T-helper 2 cell (primary cell): Measurements from ENCODE around the gene NMNAT1.
"Not testable (repeated sequence)": the region's sequence is repeated elsewhere in the genome, so short reads cannot be mapped to it uniquely, and the experiment has no call there.

ENCODE experiments used
- DNase-seq, 5 experiments: peaks; one replicate each; pipeline versions ENCODE4 v3.0.0 to v3.0.0-alpha.2; 2012 to 2022
- total RNA-seq, 2 donors: gene quantifications; one replicate each; lab custom pipeline; 2026; lab: John Stamatoyannopoulos, UW

The NMNAT1 gene
- 2.2 to 7.0 reads per million in 2 donors for total RNA-seq

DNA sequence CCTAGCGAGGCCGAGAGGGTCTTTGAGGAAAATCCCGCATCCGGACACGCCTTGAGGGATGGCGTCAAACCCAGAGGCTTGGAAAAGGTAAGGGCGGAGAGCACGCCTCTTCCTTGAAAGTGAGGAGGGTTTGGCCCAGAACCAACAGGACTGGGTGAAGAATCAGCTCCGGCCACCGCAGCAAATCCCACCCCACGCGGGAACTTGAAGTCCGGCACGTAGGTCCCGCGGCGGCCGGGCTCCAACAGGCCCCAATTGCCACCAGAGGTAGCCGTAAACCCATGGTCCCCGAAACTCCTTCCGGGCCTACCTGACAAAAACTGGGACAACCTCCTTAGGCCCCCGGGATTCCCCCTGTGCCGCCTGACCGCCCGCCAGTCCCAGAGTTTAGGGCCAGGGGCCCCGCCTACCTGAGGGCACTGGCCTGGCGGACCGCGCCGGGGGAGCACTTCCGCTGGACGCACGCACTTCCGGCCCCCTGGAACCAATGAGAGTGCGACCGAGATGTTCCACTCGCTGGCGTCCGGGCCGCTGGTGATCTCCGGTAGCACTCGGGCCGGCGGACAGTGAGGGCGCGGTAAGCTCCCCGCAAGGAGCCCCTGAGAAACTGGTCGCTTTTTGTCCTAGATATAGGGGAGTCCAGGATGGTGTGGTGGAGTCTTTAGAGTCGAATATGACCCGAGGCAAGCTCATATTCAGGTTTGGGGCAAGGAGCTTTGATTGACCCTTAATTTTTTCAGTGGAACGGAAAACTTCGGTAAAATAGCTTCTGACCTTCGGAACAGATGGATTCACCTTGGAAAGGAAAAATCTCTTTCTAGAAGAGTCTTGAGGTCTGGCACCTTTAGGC lies at the start of gene NMNAT1, which contains the start of gene LZIC:
Gene NMNAT1 (plus strand): TSS at position 537 of the 850 bp plus-strand sequence. CDS start 28,599 bp downstream, outside the sequence.
Gene LZIC (minus strand): TSS at position 453 of the 850 bp plus-strand sequence. CDS start 6,772 bp downstream, outside the sequence.
- DNase-seq, result peak; percentile 70 to 95 (median 80)

DNA sequence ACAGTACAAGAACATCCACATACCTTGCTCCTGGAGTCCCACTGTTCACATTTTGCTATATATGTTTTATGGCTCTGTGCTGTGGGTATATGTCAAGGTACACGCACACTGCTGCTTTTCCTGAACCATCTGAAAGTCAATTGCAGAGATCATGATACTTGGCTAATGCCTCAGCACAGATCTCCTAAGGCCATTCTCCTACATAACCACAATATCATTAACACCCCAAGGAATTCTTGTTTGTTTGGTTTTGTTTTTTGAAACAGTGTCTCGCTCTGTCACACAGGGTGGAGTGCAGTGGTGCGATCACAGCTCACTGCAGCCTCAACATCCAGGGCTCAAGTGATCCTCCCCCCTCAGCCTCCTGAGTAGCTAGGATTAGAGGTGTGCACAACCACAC lies 49.2 kb upstream of the NMNAT1 start:
- DNase-seq, result no peak

GRCh38 chr1:9900142-9901043 lies 42.9 kb upstream of the NMNAT1 start:
- no peak for DNase-seq

- DNase-seq, result no peak
Observed at GRCh38 chr1:9901148-9902059, 41.9 kb upstream of the NMNAT1 start.

GRCh38 chr1:9902060-9902452 lies 41.2 kb upstream of the NMNAT1 start:
- DNase-seq, result no peak

- DNase-seq, result peak in 1 of 5 experiments; percentile 79
Observed at GRCh38 chr1:9903801-9904527, 39.3 kb upstream of the NMNAT1 start.

- no peak for DNase-seq
Observed at GRCh38 chr1:9904596-9904995, 38.7 kb upstream of the NMNAT1 start.

DNA sequence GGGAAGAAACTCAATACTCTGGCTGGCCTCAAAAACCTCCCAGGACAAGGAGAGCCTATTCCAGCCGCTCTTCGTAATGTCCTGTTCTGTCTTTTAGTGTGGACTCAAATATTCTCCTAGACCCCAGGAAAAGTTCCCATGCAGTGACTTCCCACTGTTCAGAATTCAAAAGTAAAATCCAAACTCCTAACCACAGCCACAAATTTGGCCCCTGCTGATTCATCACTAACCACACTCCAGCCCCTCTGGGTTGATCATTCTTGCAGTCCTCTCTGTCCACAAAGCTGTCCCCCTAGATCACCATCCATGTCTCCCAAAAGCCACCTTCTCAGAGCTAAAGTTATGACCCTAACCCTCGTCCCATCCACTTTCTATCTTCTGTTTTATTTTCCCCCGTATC lies 38.3 kb upstream of the NMNAT1 start:
- DNase-seq, result no peak

- no peak for DNase-seq
Observed at GRCh38 chr1:9906466-9906865, 36.8 kb upstream of the NMNAT1 start.

- DNase-seq, result no peak
Observed at GRCh38 chr1:9907441-9907840, 35.8 kb upstream of the NMNAT1 start.

GRCh38 chr1:9908871-9909233 lies 34.4 kb upstream of the NMNAT1 start:
- DNase-seq, result no peak

- peak in 3 of 5 experiments; percentile 12 to 71 (median 22) for DNase-seq
Observed at GRCh38 chr1:9909234-9910046, 33.8 kb upstream of the NMNAT1 start.

DNA sequence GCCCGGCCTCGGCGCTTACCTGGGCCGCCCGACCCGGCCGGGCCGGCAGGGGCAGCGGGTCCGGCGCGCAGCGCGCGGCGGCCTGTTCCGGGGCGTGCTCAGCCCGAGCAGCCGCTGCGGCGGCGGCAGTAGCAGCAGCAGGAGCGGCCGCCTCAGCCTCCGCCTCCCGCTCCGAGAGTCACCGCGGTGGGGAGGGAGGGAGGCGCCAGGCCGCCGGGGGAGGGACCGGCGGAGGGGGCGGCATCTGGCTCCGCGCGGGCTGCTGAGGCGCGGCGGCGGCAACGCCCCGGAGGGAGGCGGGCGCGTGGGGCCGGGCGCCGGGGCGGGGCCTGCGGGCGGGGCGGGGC lies 33.2 kb upstream of the NMNAT1 start, which contains the start of gene CTNNBIP1:
Gene CTNNBIP1 (minus strand): TSS at position 194 of the 347 bp plus-strand sequence. CDS start 38,205 bp downstream, outside the sequence.
- DNase-seq, result no peak

DNA sequence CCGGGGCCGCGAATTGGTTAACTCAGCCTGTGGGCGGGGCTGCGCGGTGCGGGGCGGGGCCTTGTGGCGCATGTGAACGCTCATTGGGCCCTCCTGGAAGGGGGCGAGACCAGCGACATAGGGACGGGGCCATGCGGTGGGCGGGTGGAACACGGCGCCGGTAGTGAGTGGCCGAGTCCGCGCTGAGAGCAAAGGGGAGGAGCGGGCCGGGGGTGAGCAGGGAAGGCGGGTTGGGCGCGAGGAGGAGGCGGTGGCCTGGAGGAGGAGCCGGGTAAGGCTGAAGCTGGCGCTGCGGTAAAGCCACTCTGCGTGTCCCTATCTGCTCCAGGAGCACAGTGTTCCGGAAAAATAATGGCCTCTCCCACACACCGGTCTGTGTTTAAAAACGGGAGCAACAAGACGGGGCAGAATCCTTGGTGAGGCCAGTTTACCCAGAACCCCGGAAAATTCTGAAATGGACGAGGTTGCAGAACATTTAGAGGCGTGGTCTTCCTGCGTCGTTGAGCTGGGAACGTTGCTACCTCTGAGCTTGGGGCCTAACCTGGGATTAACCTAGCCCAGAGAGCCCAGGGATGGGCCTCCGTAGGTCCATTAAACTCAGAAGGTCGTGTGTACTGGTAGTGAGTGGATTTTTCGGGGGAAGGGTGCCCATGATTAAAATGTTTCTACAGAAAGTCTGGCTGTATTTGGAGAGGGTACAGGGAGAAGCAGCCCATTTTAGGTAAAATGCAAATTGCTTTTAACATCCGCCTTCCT lies 32.7 kb upstream of the NMNAT1 start:
- peak; percentile 100 for DNase-seq

- no peak for DNase-seq
Observed at GRCh38 chr1:9912264-9912936, 30.9 kb upstream of the NMNAT1 start.

DNA sequence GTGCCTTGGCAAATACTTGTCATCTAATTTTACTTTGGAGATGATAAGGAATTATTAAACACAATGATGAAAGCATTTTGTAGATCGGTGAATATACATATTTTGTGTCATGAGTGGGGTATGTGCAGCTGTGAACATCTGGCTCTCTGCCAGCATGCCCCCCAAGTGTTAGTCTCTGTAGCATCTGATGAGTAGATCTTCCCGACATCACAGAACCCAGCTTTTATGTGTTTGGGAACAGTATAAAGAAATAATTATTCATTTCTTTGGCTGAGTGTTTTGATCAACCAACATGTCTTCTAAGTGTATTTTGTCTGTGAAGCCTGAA lies 28.7 kb upstream of the NMNAT1 start:
- DNase-seq, result no peak

DNA sequence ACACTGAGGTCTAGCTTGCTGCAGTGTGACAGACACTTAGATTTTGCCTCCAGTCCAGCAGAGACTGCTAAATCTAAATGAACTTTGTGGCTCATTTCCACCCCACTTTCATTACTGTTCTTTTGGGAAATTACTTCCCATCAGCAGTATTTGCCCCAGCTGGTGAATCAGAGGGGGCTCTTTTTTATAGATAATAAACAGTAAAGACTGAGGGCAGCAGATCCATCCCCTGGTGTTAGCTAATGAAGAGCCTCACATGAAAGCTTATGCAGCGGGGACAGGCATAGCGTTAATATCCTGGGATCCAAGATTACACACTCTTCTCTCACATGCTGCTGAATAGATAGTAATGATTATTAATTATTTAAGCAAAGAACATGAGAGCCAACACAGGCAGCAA lies 26.8 kb upstream of the NMNAT1 start:
- no peak for DNase-seq

GRCh38 chr1:9917495-9917894 lies 25.8 kb upstream of the NMNAT1 start:
- not testable (repeated sequence) for DNase-seq

GRCh38 chr1:9917901-9918300 lies 25.4 kb upstream of the NMNAT1 start:
- DNase-seq, result no peak
